Measurements from ENCODE around the gene CDH8.

Gene CDH8

DNA sequence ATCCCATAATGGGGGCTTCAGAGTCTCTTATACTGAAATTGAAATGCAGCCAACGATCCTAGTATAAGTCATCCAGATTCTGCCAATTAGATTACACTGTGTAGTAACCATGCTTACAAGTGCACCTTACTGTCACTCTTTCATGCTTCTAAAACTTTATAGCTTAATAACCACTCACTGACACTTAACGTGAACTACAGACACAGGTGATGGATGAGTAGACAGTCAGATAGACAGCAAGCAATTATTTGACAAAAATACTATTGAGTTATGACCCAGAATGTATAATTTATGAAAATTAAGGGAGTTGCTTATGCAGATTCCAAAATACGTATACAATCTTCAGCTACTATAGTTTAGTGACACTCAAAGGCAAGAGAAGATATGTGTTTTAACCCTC, 6.3 kb downstream of the CDH8 start:
- Histone ChIP-seq H3K9me2 (replicated peaks; ENCODE audit: control insufficient read depth, low read length) (no peaks in the 10 kb centered on the region), H4K20me1 (ENCODE audit: control insufficient read depth, insufficient read depth, low read depth, low read length) (no peaks in the 10 kb centered on the region), H3K9me3 (ENCODE audit: control insufficient read depth, insufficient read depth, low read length) (no peaks in the 10 kb centered on the region), H3F3A (ENCODE audit: control insufficient read depth, insufficient read depth) (no peaks in the 10 kb centered on the region), H3K27ac (ENCODE audit: low read depth, low read length) (no peak overlapping the region), H3K27me3 (ENCODE audit: control insufficient read depth, low read length) (no peaks in the 10 kb centered on the region), H3K4me1 (ENCODE audit: control insufficient read depth, low read length) (no peaks in the 10 kb centered on the region), H3K4me3 (ENCODE audit: low read length) (no peak overlapping the region), H3K4me2 (ENCODE audit: low read length) (no peak overlapping the region), H3K79me2 (ENCODE audit: control insufficient read depth, low read length) (no peaks in the 10 kb centered on the region), H3K36me3 (ENCODE audit: control insufficient read depth, low read length) (no peaks in the 10 kb centered on the region)
- TF ChIP-seq EZH2phosphoT487 (IDR thresholded peaks at IDR 0.05; ENCODE audit: borderline replicate concordance, low read length): no peak
- TF ChIP-seq, protein P1, sequence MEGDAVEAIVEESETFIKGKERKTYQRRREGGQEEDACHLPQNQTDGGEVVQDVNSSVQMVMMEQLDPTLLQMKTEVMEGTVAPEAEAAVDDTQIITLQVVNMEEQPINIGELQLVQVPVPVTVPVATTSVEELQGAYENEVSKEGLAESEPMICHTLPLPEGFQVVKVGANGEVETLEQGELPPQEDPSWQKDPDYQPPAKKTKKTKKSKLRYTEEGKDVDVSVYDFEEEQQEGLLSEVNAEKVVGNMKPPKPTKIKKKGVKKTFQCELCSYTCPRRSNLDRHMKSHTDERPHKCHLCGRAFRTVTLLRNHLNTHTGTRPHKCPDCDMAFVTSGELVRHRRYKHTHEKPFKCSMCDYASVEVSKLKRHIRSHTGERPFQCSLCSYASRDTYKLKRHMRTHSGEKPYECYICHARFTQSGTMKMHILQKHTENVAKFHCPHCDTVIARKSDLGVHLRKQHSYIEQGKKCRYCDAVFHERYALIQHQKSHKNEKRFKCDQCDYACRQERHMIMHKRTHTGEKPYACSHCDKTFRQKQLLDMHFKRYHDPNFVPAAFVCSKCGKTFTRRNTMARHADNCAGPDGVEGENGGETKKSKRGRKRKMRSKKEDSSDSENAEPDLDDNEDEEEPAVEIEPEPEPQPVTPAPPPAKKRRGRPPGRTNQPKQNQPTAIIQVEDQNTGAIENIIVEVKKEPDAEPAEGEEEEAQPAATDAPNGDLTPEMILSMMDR (IDR thresholded peaks at IDR 0.05; ENCODE audit: low read depth, low read length, poor library complexity, severe bottlenecking): no peak

DNA sequence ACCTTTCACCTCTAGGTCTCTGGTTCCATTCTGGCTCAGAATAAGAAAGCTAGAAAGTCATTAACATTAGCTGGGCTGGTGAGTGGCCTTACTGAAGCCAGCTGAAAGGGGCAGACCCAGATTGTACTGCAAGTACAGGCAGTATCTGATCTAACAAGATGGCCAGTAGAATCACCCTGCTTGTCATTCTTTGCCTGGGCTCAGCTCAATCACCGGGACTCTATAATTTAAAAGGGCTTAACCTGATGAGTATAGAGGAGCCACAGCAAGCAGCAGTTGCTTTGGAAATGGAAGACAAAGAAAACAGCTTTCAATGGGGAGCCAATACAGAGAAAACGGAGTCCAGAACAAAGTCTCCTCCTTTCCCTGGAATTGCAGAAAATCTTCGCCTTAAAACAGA, 13.6 kb downstream of the CDH8 start:
- H3K79me2 ChIP-seq (ENCODE audit: control insufficient read depth, low read length): no peaks in the 10 kb centered on the region
- H3K36me3 ChIP-seq (ENCODE audit: control insufficient read depth, low read length): no peaks in the 10 kb centered on the region
- H3K9me2 ChIP-seq (replicated peaks; ENCODE audit: control insufficient read depth, low read length): no peaks in the 10 kb centered on the region
- H3K9me3 ChIP-seq (ENCODE audit: control insufficient read depth, insufficient read depth, low read length): no peaks in the 10 kb centered on the region
- TF ChIP-seq, protein P1 (IDR thresholded peaks at IDR 0.05; ENCODE audit: low read depth, low read length, poor library complexity, severe bottlenecking): no peak
- TF ChIP-seq EZH2phosphoT487 (IDR thresholded peaks at IDR 0.05; ENCODE audit: borderline replicate concordance, low read length): no peak
- H3K4me1 ChIP-seq (ENCODE audit: control insufficient read depth, low read length): no peaks in the 10 kb centered on the region
- no peaks in the 10 kb centered on the region for H3F3A ChIP-seq (ENCODE audit: control insufficient read depth, insufficient read depth)
- no peaks in the 10 kb centered on the region for H4K20me1 ChIP-seq (ENCODE audit: control insufficient read depth, insufficient read depth, low read depth, low read length)
- no peak overlapping the region for H3K27ac ChIP-seq (ENCODE audit: low read depth, low read length)
- H3K4me2 ChIP-seq (ENCODE audit: low read length): no peak overlapping the region
- no peak overlapping the region for H3K4me3 ChIP-seq (ENCODE audit: low read length)
- H3K27me3 ChIP-seq (ENCODE audit: control insufficient read depth, low read length): no peaks in the 10 kb centered on the region

DNA sequence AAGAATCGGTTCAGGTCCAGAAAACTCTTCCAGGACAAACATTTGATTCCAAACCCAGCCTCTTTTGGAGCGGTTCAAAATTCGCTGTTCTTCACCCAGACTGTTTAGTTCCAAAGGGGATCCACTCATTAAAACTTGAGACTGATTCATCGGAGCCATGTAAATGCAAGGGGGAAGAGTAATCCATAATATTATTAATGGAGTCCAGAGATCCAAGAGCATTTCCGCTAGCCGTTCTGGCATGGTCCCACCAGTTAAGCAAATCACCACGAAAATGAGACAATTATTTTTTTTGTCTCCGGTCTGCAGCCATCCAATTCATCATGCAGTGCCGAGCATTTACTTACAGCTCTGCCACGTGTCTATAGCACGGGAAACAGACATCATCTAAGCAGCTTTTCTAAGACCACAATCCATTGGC, 15.1 kb downstream of the CDH8 start:
- Histone ChIP-seq H3K36me3 (ENCODE audit: control insufficient read depth, low read length) (no peaks in the 10 kb centered on the region), H3K79me2 (ENCODE audit: control insufficient read depth, low read length) (no peaks in the 10 kb centered on the region), H3K9me3 (ENCODE audit: control insufficient read depth, insufficient read depth, low read length) (no peaks in the 10 kb centered on the region)

More for the DNA sequence above, 15.1 kb downstream of the CDH8 start:
- no peaks in the 10 kb centered on the region for H3K4me1 ChIP-seq (ENCODE audit: control insufficient read depth, low read length)
- H4K20me1 ChIP-seq (ENCODE audit: control insufficient read depth, insufficient read depth, low read depth, low read length): no peaks in the 10 kb centered on the region
- TF ChIP-seq, protein P1 (IDR thresholded peaks at IDR 0.05; ENCODE audit: low read depth, low read length, poor library complexity, severe bottlenecking): no peak
- no peak for TF ChIP-seq EZH2phosphoT487 (IDR thresholded peaks at IDR 0.05; ENCODE audit: borderline replicate concordance, low read length)
- no peak overlapping the region for H3K4me3 ChIP-seq (ENCODE audit: low read length)
- no peak overlapping the region for H3K4me2 ChIP-seq (ENCODE audit: low read length)
- no peak overlapping the region for H3K27ac ChIP-seq (ENCODE audit: low read depth, low read length)
- no peaks in the 10 kb centered on the region for H3K9me2 ChIP-seq (replicated peaks; ENCODE audit: control insufficient read depth, low read length)
- no peaks in the 10 kb centered on the region for H3F3A ChIP-seq (ENCODE audit: control insufficient read depth, insufficient read depth)
- H3K27me3 ChIP-seq (ENCODE audit: control insufficient read depth, low read length): no peaks in the 10 kb centered on the region

Data from DOHH2 (cell line).